HEK293 (cell line): Measurements from ENCODE around the gene WARS2.

Experiments used
- CTCF ChIP-seq: fragments of 450-650 bp; formaldehyde crosslinking; IDR thresholded peaks from 2 replicates; pipeline ENCODE4 v1.5.1; 2016; ENCODE audit warnings: missing biosample characterization, missing genetic modification characterization
- EGR2 ChIP-seq: fragments of 450-650 bp; formaldehyde crosslinking; IDR thresholded peaks from 2 replicates; pipeline ENCODE4 v1.5.1; 2016; ENCODE audit warnings: low read depth, missing biosample characterization, missing genetic modification characterization
- GLIS1 ChIP-seq: fragments of 450-650 bp; formaldehyde crosslinking; IDR thresholded peaks from 2 replicates; pipeline ENCODE4 v1.5.1; 2016; ENCODE audit warnings: missing biosample characterization, missing genetic modification characterization
- KLF10 ChIP-seq: fragments of 450-650 bp; IDR thresholded peaks from 2 replicates; pipeline ENCODE4 v1.5.1; 2018; ENCODE audit warnings: missing biosample characterization, mild to moderate bottlenecking, missing genetic modification characterization
- TCF7L2 ChIP-seq: IDR thresholded peaks from 2 replicates; pipeline ENCODE4 v1.6.1; 2011; ENCODE audit warnings: low read depth, mild to moderate bottlenecking, inconsistent platforms, low read length, moderate library complexity, borderline replicate concordance
- YY1 ChIP-seq: fragments of 450-650 bp; formaldehyde crosslinking; IDR thresholded peaks from 2 replicates; pipeline ENCODE4 v1.5.1; 2018; ENCODE audit warnings: missing biosample characterization, missing genetic modification characterization
- ZBTB6 ChIP-seq: fragments of 450-650 bp; formaldehyde crosslinking; IDR thresholded peaks from 2 replicates; pipeline ENCODE4 v1.5.1; 2017; ENCODE audit warnings: missing biosample characterization, missing genetic modification characterization
- ZEB2 ChIP-seq: fragments of 450-650 bp; formaldehyde crosslinking; IDR thresholded peaks from 2 replicates; pipeline ENCODE4 v1.5.1; 2016; ENCODE audit warnings: missing biosample characterization, missing genetic modification characterization
- ZNF138 ChIP-seq: fragments of 450-650 bp; formaldehyde crosslinking; IDR thresholded peaks from 2 replicates; pipeline ENCODE4 v1.5.1; 2016; ENCODE audit warnings: missing biosample characterization, missing genetic modification characterization, borderline replicate concordance
- ZNF174 ChIP-seq: fragments of 450-650 bp; formaldehyde crosslinking; IDR thresholded peaks from 2 replicates; pipeline ENCODE4 v1.5.0; 2017; ENCODE audit warnings: missing biosample characterization, mild to moderate bottlenecking, missing genetic modification characterization
- ZNF26 ChIP-seq: fragments of 450-650 bp; formaldehyde crosslinking; IDR thresholded peaks from 2 replicates; pipeline ENCODE4 v1.5.1; 2016; ENCODE audit warnings: missing biosample characterization, missing genetic modification characterization
- ZNF791 ChIP-seq: fragments of 450-650 bp; formaldehyde crosslinking; IDR thresholded peaks from 2 replicates; pipeline ENCODE4 v1.5.1; 2016; ENCODE audit warnings: missing biosample characterization, missing genetic modification characterization
- TF ChIP-seq, protein P1 (sequence below): fragments of 450-650 bp; formaldehyde crosslinking; IDR thresholded peaks from 2 replicates; pipeline ENCODE4 v1.5.1; 2016; ENCODE audit warnings: missing biosample characterization, missing genetic modification characterization

DNA sequence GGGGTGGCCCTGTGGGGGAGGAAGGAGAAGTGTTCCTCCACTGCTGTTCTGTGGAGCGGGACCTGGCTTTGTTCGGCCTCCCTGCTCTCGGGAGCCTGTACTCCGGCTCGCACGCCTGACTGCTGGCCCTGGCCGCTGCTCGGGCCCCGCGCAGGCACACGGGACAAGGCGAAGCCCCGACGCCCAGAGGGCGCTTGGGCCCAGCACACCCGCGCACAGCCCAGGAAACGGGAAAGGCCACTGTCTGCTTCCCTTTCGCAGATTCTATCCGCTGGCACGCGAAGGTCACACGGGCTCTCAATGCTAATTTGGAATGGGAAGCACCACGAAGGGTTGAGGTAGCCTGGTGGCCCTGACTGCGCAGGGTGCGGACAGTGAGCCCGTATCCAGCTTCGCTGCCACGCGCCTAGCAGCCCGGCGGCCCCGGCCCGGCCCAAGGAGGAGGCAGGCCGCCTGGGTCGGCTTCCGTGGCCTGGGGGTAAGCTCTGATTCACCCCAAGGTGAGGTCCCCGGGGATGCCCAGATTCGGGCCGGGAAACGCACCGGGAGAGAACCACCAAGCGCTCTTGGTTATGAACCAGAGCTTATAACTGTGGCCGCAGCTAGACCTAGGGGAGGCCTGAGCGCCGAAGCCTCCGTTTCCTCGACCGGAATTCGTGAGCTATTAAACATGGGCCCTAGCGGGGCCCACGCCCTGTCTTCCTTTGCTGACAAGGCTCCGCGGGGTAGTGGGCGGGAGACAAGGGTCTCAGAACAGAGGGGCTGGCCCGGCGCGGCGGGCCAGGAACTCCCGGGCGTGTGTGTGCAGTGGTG is 132.6 kb downstream of the WARS2 start:
- TF ChIP-seq ZNF138 (tag by site-specific recombination) (no peak), ZEB2 (tag by site-specific recombination) (no peak), CTCF (no peak), YY1 (tag by site-specific recombination) (no peak), ZBTB6 (no peak), TCF7L2 (no peak), GLIS1 (tag by site-specific recombination) (no peak), EGR2 (no peak), ZNF174 (no peak), KLF10 (tag by site-specific recombination) (no peak), ZNF791 (no peak), ZNF26 (no peak)
- TF ChIP-seq, protein P1, sequence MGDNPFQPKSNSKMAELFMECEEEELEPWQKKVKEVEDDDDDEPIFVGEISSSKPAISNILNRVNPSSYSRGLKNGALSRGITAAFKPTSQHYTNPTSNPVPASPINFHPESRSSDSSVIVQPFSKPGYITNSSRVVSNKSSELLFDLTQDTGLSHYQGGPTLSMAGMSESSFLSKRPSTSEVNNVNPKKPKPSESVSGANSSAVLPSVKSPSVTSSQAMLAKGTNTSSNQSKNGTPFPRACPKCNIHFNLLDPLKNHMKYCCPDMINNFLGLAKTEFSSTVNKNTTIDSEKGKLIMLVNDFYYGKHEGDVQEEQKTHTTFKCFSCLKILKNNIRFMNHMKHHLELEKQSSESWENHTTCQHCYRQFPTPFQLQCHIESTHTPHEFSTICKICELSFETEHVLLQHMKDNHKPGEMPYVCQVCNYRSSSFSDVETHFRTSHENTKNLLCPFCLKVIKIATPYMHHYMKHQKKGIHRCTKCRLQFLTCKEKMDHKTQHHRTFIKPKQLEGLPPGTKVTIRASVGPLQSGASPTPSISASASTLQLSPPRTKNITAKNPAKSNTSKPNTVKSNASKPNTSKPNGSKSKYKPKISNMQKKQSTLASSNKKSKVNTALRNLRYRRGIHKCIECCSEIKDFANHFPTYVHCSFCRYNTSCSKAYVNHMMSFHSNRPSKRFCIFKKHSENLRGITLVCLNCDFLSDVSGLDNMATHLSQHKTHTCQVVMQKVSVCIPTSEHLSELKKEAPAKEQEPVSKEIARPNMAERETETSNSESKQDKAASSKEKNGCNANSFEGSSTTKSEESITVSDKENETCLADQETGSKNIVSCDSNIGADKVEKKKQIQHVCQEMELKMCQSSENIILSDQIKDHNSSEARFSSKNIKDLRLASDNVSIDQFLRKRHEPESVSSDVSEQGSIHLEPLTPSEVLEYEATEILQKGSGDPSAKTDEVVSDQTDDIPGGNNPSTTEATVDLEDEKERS (tag by site-specific recombination): no peak
